Memory B cell (primary cell): ENCODE measurements around the gene TRAF2.
A peak's percentile ranks its signal among the peaks of the same experiment; 100 is the strongest.
"Not testable (repeated sequence)": the region's sequence is repeated elsewhere in the genome, so short reads cannot be mapped to it uniquely, and the experiment has no call there.

ENCODE experiments used
- ATAC-seq: fragments of 150-1000 bp; cut with Tn5 transposase; 2 replicates; pipeline ENCODE4 v1.10.0; 2021; ENCODE audit warnings: low read depth, mild to moderate bottlenecking, moderate library complexity
- DNase-seq, 2 donors: peaks; one replicate each; pipeline ENCODE4 v3.0.0; 2022; ENCODE audit warnings: low spot score in 2 of 2
- H3K27ac Mint-ChIP-seq: one replicate; pipeline ENCODE4 v1.8.0; 2022; ENCODE audit warnings: mild to moderate bottlenecking, moderate library complexity, mixed read lengths
- H3K27me3 Mint-ChIP-seq: one replicate; pipeline ENCODE4 v1.8.0; 2022; ENCODE audit warnings: mixed read lengths
- H3K36me3 Mint-ChIP-seq: one replicate; pipeline ENCODE4 v1.8.0; 2022; ENCODE audit warnings: mild to moderate bottlenecking, mixed read lengths
- H3K4me1 Mint-ChIP-seq: one replicate; pipeline ENCODE4 v1.8.0; 2022; ENCODE audit warnings: mixed read lengths
- H3K4me3 Mint-ChIP-seq: one replicate; pipeline ENCODE4 v1.8.0; 2022; ENCODE audit warnings: mild to moderate bottlenecking, moderate library complexity, mixed read lengths
- H3K9me3 Mint-ChIP-seq: one replicate; pipeline ENCODE4 v1.8.0; 2022; ENCODE audit warnings: mixed read lengths

TRAF2 gene, protein sequence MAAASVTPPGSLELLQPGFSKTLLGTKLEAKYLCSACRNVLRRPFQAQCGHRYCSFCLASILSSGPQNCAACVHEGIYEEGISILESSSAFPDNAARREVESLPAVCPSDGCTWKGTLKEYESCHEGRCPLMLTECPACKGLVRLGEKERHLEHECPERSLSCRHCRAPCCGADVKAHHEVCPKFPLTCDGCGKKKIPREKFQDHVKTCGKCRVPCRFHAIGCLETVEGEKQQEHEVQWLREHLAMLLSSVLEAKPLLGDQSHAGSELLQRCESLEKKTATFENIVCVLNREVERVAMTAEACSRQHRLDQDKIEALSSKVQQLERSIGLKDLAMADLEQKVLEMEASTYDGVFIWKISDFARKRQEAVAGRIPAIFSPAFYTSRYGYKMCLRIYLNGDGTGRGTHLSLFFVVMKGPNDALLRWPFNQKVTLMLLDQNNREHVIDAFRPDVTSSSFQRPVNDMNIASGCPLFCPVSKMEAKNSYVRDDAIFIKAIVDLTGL

DNA sequence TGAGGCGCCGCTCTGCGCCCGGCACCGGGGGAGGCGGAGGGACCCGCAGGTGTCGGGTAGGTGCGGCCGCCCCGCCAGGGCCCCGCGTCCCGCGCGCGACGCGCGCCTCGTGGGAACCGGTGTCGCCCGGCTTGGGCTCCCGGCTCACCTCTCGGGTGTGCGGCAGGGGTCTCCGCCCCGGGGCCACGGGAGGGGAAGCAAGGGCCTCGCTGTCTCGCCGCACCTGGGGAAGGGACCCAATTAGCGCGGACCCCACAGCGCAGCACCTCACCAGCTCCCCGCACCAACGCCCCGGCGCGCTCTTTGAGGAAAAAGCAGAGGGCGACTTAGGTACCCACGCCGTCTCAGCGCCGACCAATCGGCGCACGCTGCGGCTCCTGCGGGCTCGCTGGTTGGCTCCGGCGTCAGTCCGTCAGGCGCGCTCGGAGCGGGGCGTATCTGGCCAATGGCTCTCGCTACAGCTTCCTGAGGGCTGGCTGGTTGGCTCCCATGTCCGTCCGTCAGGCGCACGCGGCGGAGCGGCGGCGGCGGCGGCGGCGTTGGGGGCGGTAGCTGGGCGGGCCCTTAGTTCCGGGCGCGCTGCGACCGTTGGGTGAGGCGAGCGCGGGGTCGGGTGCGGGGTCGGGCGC, at the start of gene TRAF2:
Gene TRAF2 (plus strand): TSS at position 567 of the 629 bp plus-strand sequence. CDS start 12,225 bp downstream, outside the sequence.
- Mint-ChIP-seq H3K36me3 (no peaks in the 10 kb centered on the region), H3K4me3 (peak within 1 kb of the TSS; percentile 87), H3K27me3 (no peaks in the 10 kb centered on the region), H3K27ac (peak within 1 kb of the TSS; percentile 91), H3K9me3 (no peaks in the 10 kb centered on the region), H3K4me1 (peaks cover 18% of the 10 kb centered on the region)
- peak; percentile 89 for ATAC-seq
- DNase-seq: peak; percentile 94 to 95

DNA sequence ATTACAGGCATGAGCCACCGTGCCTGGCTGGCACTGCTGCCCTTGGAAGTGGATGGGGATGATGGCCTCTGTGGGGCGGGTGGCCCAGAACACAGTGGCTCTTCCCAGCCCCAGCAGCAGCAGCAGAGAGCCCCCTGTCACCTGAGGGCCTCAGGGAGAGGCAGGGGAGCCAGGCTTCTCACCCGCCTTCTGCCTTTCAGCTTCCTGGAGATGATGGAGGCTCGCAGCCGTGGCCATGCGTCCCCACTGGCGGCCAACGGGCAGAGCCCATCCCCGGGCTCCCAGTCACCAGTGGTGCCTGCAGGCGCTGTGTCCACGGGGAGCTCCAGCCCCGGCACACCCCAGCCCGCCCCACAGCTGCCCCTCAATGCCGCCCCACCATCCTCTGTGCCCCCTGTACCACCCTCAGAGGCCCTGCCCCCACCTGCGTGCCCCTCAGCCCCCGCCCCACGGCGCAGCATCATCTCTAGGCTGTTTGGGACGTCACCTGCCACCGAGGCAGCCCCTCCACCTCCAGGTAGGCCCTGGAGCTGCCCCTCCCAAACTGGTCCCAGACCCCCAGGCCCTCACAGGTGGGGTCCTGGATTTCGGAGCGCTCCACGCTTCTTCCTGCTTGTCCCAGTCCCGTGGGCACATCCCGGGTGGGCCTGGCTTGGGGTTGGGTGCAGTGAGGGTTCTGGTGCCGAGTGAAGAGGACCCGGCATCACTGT, 49.0 kb upstream of the TRAF2 start:
- DNase-seq (no peak), ATAC-seq (no peak)
- Mint-ChIP-seq H3K9me3 (no peaks in the 10 kb centered on the region), H3K27me3 (no peaks in the 10 kb centered on the region), H3K4me1 (no peaks in the 10 kb centered on the region), H3K36me3 (peaks cover 3% of the 10 kb centered on the region), H3K27ac (no peak overlapping the region), H3K4me3 (no peak overlapping the region)

DNA sequence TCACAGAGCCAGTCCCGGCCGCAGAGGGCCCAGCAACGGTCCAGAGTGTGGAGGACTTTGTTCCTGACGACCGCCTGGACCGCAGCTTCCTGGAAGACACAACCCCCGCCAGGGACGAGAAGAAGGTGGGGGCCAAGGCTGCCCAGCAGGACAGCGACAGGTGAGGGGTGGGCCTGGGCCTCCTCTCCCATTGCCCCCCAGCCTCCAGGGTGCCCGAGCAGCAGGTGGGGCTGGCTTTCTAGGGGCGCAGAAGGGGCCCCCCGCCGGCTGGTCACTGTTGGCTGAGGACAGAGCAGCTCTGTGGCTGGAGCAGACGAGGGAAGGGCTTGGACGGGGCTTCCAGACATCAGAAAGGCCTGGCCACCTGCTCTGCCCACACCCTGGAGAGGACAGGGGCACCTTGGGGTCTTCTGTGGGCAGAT, 48.4 kb upstream of the TRAF2 start:
- DNase-seq, H3K36me3 Mint-ChIP-seq, H3K27me3 Mint-ChIP-seq, H3K27ac Mint-ChIP-seq, H3K9me3 Mint-ChIP-seq, H3K4me3 Mint-ChIP-seq, H3K4me1 Mint-ChIP-seq, ATAC-seq: not testable (repeated sequence)

DNA sequence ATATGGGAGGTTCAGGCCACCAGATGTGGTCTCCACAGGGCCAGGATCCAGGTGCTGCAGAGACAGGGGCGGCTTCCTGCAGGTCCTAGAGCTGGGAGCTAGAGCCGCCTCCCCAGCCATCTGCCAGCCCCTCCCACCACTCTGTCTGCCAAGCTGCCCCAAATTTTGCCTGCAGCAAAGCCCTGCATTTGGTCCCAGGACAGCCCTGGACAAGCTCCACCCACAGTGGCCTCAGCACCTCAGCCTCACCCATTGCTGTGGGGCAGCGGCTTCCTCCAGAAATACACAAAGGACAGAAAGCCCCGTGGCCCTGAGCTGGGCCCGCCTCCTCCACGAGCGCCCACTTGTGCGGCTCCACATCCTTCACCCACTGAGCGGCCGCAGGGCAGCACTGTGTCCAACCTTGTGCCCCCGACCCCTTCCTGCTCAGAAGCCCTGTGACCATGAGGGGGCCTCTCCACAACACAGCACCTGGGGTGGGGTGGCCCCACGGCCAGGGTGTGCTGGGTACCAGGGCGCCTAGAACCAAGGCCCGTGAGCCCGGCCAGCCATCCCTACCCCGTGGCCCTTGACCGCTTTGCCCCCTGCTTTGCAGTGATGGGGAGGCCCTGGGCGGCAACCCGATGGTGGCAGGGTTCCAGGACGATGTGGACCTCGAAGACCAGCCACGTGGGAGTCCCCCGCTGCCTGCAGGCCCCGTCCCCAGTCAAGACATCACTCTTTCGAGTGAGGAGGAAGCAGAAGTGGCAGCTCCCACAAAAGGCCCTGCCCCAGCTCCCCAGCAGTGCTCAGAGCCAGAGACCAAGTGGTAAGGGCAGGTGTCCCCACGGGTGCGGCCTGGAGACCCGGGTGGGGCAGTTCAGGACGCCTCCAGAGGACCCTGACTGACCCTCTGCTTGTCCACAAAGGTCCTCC, 47.7 kb upstream of the TRAF2 start:
- Mint-ChIP-seq H3K4me1 (no peaks in the 10 kb centered on the region), H3K4me3 (no peak overlapping the region), H3K36me3 (peaks cover 3% of the 10 kb centered on the region), H3K27ac (no peak overlapping the region), H3K9me3 (no peaks in the 10 kb centered on the region), H3K27me3 (no peaks in the 10 kb centered on the region)
- ATAC-seq (no peak), DNase-seq (no peak)

DNA sequence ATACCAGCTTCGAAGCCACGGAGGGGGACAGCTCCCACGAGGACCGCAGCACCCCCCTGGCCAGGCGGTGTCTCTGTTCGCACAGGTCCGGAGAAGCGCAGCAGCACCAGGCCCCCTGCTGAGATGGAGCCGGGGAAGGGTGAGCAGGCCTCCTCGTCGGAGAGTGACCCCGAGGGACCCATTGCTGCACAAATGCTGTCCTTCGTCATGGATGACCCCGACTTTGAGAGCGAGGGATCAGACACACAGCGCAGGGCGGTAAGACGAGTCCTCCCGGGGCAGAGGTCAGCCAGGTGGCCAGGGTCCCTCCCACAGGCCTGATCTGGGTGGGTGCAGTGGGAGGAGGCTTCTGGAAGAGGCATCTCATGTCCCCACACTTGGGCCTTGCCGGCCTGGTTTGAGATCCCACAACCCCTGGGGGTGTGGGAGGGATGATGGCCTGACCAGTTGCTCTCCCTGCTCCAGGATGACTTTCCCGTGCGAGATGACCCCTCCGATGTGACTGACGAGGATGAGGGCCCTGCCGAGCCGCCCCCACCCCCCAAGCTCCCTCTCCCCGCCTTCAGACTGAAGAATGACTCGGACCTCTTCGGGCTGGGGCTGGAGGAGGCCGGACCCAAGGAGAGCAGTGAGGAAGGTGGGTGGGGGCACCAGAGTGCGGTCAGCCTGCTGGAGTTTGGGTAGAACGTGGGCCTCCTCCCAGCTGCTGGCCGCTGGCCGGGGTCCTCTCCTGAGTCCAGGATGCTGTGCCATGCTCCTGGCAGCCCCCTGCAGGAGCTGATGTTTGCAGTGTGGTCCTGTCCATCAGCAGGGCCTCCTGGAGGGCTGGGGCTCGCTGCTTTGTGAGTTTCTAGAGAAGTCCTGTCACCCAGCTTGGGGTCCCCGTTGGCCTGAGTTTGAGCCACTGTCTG, 46.8 kb upstream of the TRAF2 start:
- H3K4me1 Mint-ChIP-seq: no peaks in the 10 kb centered on the region
- H3K36me3 Mint-ChIP-seq: peaks cover 3% of the 10 kb centered on the region
- ATAC-seq (no peak), DNase-seq (no peak)
- no peaks in the 10 kb centered on the region for H3K27me3 Mint-ChIP-seq
- H3K9me3 Mint-ChIP-seq: no peaks in the 10 kb centered on the region
- no peak overlapping the region for H3K4me3 Mint-ChIP-seq
- no peak overlapping the region for H3K27ac Mint-ChIP-seq

DNA sequence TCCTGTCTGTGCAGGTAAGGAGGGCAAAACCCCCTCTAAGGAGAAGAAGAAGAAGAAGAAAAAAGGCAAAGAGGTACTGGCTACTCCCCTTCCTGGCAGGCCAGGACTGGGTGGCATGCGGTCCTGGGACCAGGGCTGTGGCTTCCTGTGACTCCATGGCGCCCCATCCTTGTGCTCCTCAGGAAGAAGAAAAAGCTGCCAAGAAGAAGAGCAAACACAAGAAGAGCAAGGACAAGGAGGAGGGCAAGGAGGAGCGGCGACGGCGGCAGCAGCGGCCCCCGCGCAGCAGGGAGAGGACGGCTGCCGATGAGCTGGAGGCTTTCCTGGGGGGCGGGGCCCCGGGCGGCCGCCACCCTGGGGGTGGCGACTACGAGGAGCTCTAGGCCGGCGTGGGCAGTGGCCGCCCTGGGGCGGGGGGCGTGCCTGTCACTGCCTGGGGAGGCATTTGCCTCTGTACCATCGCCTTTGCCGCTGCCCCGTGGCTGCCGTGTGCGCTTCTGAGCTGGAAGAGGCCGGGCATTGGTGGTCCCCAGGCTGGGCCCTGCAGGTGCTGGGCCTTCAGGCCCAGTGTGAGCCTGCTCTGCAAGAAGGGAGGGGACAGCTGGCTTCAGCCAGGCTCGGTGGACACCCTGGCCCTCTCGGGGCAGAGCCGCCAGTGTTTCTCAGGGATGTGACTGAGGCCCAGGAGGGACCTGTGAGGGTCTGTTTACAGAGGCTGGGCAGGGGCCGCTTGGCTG, 46.0 kb upstream of the TRAF2 start:
- no peaks in the 10 kb centered on the region for H3K4me1 Mint-ChIP-seq
- no peaks in the 10 kb centered on the region for H3K27me3 Mint-ChIP-seq
- DNase-seq: no peak
- no peak for ATAC-seq
- H3K27ac Mint-ChIP-seq: no peak overlapping the region
- no peak overlapping the region for H3K4me3 Mint-ChIP-seq
- no peaks in the 10 kb centered on the region for H3K9me3 Mint-ChIP-seq
- peaks cover 3% of the 10 kb centered on the region for H3K36me3 Mint-ChIP-seq

DNA sequence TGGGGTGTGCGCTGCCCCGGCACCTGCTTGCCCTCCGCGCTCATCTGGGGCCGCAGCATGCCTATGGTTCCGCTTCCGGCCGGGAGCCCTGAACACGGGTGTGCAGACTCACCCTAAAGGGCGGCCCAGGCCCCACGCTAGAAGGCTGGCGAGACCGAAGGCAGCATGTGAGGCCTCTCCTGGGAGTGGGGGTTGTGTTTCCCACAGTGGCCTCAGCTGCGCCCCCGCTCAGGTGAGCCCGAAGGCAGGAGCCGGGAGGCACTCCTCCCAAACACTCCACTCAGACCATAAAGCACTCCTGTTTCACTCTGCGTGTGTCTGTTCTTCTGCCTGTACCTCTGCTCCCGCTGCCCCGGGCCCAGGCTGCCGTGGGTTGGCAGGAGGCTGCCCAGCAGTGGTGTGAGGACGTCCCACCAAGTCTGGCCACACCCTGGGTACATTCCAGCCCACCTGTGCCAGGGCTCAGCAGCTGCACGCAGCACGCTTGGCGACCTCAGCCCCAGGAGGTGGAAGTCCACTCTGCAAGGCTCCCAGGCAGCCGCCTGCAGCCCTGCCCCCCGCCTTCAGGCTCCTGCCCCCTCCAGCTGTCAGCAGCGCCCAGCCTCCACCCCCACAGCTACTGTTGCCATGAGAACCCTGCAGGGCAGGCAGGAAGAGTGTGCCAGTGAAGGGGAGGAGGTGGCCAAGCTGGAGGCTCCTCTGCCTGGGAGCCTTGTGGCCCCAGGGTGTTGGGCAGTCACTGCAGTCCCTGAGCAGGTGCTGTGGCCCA, 45.3 kb upstream of the TRAF2 start:
- Mint-ChIP-seq H3K27ac (no peak overlapping the region), H3K4me3 (peak overlapping the region; percentile 8), H3K9me3 (no peaks in the 10 kb centered on the region), H3K36me3 (peaks cover 3% of the 10 kb centered on the region), H3K4me1 (no peaks in the 10 kb centered on the region), H3K27me3 (no peaks in the 10 kb centered on the region)
- DNase-seq (no peak), ATAC-seq (no peak)

DNA sequence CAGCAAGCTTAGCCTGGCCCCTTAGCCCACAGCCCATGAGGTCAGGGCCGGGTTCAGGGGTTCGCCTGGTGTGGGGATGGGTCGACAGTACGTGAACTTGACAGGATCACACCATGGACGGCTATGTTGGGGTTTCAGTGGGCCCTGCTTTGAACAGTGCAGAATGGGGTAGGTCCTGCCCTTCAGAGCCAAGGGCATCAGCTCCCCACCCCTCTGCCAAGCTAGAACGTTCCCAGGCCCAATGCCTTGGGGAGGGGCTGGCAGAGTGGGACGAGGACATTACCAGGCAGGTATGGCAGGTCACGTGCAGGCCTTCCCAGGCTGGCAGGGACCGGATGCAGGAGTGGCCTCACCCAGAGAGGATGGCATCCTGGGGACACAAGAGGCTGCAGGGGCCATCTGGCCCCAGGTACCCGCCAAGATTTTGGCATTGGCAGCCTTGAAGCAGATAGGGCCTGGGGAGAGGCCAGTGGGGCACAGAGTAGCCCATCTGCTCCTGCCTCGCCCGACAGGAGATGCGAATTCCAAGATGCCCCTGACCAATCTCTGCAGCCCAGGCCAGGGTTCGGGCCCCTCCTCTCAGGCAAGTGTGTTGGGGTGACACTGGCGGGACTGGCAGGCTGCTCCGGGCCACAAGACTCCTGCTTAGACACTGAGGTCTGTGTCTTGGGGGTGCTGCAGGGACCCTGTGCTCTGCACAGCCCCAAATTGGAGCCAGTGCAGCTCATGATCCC, 44.5 kb upstream of the TRAF2 start:
- not testable (repeated sequence) for H3K9me3 Mint-ChIP-seq, H3K36me3 Mint-ChIP-seq, H3K27me3 Mint-ChIP-seq, DNase-seq, H3K4me1 Mint-ChIP-seq, ATAC-seq
- Mint-ChIP-seq H3K27ac (peak overlapping the region; percentile 67), H3K4me3 (peak overlapping the region; percentile 93)

DNA sequence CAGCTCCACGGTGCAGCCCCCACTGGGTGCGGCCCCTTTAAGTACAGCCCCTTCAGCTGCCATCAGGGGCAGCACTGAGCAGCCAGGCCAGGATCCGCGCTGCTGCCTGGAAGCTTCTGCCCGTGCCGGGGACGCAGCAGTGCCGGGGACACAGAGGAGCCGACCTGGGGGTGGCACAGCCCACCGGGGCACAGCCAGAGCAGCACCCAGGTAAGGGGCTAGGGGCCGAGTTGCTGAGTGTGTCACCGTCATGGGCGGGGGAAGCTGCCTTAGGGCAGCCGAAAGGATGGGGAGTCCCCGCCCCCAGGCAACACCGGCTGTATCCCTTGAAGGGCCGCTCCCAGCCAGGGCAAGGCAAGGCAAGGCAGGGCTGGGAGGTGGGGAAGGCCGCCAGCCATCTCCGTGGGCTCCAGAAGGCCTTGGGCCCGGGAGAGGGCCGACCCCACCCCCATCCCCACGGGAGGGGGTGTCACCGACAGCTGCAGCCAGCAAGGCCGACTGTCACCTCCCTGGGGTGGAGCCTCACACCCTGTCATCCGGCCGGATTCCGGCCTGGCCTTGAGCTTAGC, 43.9 kb upstream of the TRAF2 start, which contains the start of gene AJM1:
Gene AJM1 (plus strand): TSS at position 99 of the 569 bp plus-strand sequence. CDS start 1,937 bp downstream, outside the sequence.
- peak; percentile 87 for ATAC-seq
- not testable (repeated sequence) for H3K4me1 Mint-ChIP-seq, H3K36me3 Mint-ChIP-seq, H3K9me3 Mint-ChIP-seq, H3K27me3 Mint-ChIP-seq
- peak; percentile 77 to 92 for DNase-seq
- peak within 1 kb of the TSS; percentile 67 for H3K27ac Mint-ChIP-seq
- peak within 1 kb of the TSS; percentile 93 for H3K4me3 Mint-ChIP-seq

DNA sequence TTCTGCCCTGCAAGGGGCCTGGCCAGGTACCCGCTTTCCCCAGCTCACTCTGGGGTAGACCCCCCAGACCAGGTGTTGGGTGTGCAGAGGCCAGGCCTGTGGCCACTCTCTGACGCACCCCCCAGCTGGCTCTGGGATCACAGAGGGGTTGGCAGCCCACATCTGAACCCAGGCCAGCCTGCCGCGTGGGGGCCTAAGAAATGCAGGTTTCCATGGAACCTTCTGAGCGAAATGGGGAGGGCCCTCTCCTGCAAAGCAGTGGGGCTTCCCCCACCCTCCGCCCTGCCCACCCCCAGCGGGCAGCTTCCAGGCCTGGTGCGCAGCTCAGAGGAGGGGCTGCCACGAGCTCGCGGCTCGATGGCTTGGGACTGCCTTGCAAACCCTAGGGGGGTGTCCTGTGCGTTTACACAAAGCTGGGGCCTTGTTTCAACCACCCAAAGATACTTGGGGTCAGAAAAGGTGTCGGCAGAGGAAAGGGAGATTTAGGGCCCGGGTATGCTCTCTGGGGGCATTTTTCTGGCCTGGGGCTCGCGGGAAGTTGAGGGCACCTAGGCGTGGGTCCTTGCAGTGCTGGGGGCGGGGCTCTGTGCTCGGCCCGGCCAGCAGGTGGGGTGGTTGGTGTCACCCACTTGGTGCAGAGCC, 43.0 kb upstream of the TRAF2 start:
- ATAC-seq, H3K27me3 Mint-ChIP-seq, H3K36me3 Mint-ChIP-seq, H3K4me1 Mint-ChIP-seq, DNase-seq, H3K9me3 Mint-ChIP-seq: not testable (repeated sequence)
- H3K4me3 Mint-ChIP-seq: peak overlapping the region; percentile 32
- H3K27ac Mint-ChIP-seq: peak overlapping the region; percentile 78
